Measurements from ENCODE around the gene COLQ.

DNA sequence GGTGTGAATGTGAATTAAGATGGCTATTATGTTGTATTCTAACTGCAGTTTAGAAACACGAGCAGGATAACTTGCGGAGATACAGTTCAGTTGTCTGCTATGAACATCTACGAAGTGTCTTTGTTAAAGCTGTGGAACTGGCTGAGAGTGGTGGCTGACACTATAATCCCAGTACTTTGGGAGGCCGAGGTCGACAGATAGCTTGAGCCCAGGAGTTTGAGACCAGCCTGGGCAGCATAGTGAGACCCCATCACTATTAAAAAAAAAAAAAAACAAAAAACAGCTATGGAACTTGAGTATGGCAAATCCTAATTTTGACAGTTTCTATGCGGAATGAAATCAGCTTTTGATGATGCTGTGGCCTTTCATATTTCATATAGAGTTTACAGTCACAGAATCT lies 92.4 kb downstream of the COLQ start:
- no peak for TF ChIP-seq POLR2A (IDR thresholded peaks at IDR 0.05; ENCODE audit: low read length)
- no peak for TF ChIP-seq GATA1 (IDR thresholded peaks at IDR 0.05; ENCODE audit: low read depth, low read length)
